Measurements from ENCODE around the gene ATRX.
"Not testable (repeated sequence)": the region's sequence is repeated elsewhere in the genome, so short reads cannot be mapped to it uniquely, and the experiment has no call there.

ATRX gene

GRCh38 chrX:77603635-77604336, 182.2 kb downstream of the ATRX start:
- no peak for DNase-seq

GRCh38 chrX:77597511-77597910, 188.5 kb downstream of the ATRX start:
- no peak for DNase-seq

- DNase-seq: peak; percentile 20
Observed at GRCh38 chrX:77597090-77597489, 188.9 kb downstream of the ATRX start.

- no peak for DNase-seq
Observed at GRCh38 chrX:77595848-77596247, 190.2 kb downstream of the ATRX start.

GRCh38 chrX:77572322-77572721, 213.7 kb downstream of the ATRX start:
- DNase-seq: no peak

DNA sequence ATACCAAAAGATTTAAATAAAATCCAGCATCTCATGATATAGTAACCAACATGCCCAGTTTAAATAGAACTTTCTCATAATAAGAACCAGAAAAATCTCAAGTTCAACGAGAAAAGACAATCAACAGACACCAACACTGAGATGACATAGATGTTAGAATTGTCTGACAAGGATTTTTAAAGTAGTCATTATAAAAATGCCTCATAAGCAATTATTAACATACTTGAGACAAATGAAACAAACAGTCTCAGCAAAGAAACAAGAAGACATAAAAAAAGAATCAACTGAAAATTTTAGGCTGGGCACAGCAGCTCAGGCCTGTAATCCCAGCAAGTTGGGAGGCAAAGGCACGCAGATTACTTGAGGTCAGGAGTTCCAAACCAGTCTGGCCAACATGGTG, 220.7 kb downstream of the ATRX start:
- DNase-seq: no peak

GRCh38 chrX:77564823-77565222, 221.2 kb downstream of the ATRX start:
- no peak for DNase-seq

- DNase-seq: peak; percentile 3
Observed at GRCh38 chrX:77561372-77561771, 224.6 kb downstream of the ATRX start.

- no peak for DNase-seq
Observed at GRCh38 chrX:77556276-77556675, 229.7 kb downstream of the ATRX start.

- DNase-seq: no peak
Observed at GRCh38 chrX:77548751-77549150, 237.3 kb downstream of the ATRX start.

DNA sequence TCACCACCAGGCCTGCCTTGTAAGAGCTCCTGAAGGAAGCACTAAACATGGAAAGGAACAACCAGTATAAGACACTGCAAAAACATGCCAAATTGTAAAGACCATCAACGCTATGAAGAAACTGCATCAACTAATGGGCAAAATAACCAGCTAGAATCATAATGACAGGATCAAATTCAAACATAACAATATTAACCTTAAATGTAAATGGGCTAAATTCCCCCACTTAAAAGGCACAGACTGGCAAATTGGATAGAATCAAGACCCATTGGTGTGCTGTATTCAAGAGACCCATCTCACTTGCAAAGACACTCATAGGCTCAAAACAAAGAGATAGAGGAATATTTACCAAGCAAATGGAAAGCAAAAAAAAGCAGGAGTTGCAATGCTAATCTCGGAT, 246.2 kb downstream of the ATRX start:
- DNase-seq: not testable (repeated sequence)

GRCh38 chrX:77531261-77531660, 254.8 kb downstream of the ATRX start:
- not testable (repeated sequence) for DNase-seq

DNA sequence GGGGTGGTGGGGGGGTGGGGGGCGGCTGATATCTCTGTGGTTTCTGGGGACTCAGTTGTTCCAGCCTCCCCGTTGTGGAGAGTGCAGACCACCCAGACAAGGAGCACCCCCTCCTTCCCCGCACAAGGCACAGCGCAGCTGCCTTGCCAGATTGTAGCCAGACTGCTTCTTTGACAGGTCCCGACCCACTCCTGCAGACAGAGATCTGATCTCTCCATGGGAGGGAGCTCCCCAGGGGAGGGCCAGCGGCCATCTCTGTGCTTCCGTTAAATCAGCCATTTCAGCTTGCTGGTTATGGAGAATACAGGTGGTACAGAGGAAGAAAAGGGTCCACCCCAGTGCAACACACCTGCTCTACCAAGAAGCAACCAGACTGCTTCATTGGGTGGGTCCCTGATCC, 258.0 kb downstream of the ATRX start:
- no peak for DNase-seq

DNA sequence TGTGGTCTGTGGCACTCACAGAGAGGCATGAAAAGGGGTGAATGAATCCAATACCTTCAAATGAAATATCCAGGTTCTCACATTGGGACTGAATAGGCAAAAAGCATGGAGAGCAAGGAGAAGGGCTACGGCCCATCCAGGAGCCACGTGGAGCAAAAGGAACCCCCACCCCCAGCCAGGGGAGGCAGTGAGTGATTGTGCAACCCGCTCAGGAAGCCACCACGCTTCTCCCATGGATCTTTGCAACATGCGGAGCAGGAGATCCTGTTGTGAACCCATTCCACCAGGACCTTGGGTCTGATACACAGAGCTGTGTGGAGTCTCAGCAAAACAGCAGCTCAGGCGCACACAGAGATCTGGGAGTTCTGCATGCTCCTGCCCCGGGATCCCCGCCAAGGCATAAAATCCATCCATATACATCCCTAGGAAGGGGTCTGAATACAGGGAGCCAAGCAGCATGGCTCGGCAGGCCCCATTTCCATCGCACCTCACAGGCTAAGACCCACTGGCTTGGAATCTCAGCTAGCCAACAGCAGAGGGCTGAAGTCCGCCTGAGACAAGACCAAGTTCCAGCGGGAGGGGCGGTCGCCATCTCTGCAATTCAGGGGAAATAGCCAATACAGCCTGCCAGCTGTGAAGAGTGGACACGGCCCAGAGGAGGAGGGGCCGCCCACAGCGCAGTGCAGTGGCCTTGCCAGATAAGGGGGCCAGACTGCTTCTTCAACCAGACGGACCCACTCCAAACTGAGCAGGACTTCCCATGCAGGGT, 258.6 kb downstream of the ATRX start:
- DNase-seq: peak; percentile 25

DNA sequence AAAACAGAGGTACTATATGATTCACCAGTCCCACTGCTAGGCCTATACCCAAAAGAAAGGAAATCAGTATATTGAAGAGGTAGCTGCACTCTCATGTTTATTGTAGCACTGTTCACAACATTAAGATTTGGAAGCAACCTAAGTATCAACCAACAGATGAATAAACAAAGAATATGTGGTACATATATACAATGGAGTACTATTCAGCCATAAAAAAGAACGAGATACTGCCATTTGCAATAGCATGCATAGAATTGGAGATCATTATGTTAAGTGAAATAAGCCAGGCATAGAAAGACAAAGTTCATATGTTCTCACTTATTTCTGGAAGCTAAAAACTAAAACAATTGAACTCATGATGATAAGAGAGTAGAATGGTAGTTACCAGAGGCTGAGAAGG, 266.3 kb downstream of the ATRX start:
- no peak for DNase-seq

DNA sequence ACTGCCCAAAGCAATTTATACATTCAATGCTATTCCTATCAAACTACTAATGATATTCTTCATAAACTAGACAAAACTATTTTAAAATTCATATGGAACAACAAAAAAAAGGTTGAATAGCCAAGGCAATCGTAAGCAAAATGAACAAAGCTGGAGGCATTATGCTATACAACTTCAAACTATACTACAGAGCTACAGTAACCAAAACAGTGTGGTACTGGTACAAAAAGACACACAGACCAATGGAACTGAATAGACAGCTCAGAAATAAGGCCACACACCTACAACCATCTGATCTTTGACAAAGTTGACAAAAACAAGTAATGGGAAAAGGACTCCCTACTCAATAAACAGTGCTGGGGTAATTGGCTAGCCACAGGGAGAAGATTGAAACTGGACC, 271.8 kb downstream of the ATRX start:
- DNase-seq: no peak

DNA sequence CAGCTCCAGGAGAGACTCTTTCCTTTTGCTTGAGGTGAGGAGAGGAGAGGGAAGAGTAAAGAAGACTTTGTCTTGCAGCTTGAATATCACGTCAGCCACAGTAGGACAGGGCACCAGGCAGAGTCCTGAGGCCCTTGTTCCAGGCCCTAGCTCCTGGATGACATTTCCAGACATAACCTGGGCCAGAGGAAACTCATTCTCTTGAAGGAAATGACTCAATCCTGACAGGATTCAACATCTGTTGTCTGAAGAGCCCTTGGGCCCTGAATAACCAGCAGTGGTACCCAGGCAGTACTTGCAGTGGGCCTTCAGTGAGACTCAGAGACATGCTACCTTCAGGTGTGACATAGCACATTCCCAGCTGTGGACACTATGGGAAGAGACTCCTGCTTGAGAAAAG, 276.0 kb downstream of the ATRX start:
- DNase-seq: no peak

DNA sequence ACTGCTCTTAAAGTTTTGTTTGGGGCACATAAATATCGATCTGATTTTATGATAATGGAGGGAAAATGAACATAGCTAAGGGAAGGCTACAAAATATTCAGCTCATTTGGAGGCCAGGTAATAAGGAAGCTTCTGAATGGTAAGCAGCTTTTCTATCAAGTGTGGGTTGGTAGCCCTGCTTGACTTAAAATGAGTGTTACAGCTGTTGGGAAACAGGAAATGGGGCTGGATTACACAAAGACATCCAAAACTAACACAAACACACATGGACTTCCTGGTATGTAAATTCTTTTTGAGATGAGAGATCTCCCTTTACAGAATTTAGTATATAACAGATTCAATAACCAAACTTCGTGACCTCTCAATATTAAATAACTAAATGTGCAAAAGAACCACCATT, 280.8 kb downstream of the ATRX start:
- peak; percentile 8 for DNase-seq

GRCh38 chrX:77502951-77503525, 283.0 kb downstream of the ATRX start:
- no peak for DNase-seq

- DNase-seq: not testable (repeated sequence)
Observed at GRCh38 chrX:77500164-77500563, 285.9 kb downstream of the ATRX start.

- no peak for DNase-seq
Observed at GRCh38 chrX:77493677-77494553, 292.1 kb downstream of the ATRX start.

DNA sequence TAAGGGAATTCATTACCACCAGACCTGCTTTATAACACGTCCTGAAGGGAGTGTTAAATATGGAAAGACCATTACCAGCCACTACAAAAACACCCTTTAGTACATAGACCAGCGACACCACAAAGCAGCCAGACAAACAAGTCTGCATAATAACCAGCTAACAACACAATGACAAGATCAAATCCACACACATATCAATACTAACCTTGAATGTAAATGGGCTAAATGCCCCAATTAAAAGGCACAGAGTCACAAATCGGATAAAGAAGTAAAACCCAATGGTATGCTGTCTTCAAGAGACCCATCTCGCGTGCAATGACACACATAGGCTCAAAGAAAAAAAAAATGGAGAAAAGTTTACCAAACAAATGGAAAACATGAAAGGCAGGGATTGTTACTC, 302.0 kb downstream of the ATRX start:
- no peak for DNase-seq

- DNase-seq: no peak
Observed at GRCh38 chrX:77455437-77455836, 330.6 kb downstream of the ATRX start.

Measured in hematopoietic multipotent progenitor cell treated with erythropoietin and hydrocortisone succinate and interleukin-3 and kit ligand, for 6 days (in vitro differentiated cells).